HCT116 (cell line): ENCODE results near the gene MSANTD3. TPM values are rescaled to one million over a fixed set of nuclear protein-coding genes. Genes with fewer than 3 reads are reported as not detected.

Experiments
- ATAC-seq: fragments of 200-7000 bp; cut with Tn5 transposase; 2 replicates; pipeline ENCODE4 v1.9.1; 2020; ENCODE audit warnings: mild to moderate bottlenecking, moderate library complexity
- BruUV-seq: library from RNA; stranded (reverse); fragments of 400-500 nt; replicated peaks from 2 replicates; lab custom pipeline; 2021; lab: Mats Ljungman, UMichigan
- CTCF ChIA-PET: fragments of 300-600 bp; sonication (Branson Sonifier 250); formaldehyde crosslinking; loops from one replicate; lab custom pipeline; 2021; ENCODE audit warnings: antibody characterized with exemption; lab: Charles Lee
- POLR2A ChIA-PET: fragments of 300-600, 350-600 bp; sonication (Branson Sonifier 250); formaldehyde crosslinking; loops from one replicate; lab custom pipeline; 2021; ENCODE audit warnings: antibody characterized with exemption; lab: Charles Lee
- RAD21 ChIA-PET, 2 experiments: fragments of 300-600 bp; sonication (Branson Sonifier 250); formaldehyde crosslinking; loops; one replicate each; lab custom pipeline; 2023; ENCODE audit warnings: low total read pairs in 2 of 2; ENCODE audit not compliant: uncharacterized antibody in 2 of 2, unreplicated experiment in 2 of 2, low non-redundant PET in 1 of 2; lab: Charles Lee
- DNase-seq: peaks from one replicate; pipeline ENCODE4 v3.0.0-alpha.2; 2010; ENCODE audit warnings: low read depth, low spot score
- H2AFZ ChIP-seq: fragments of 200-600 bp; shearing (Covaris generic), sonication (generic); 2 replicates; pipeline ENCODE4 v1.6.1; 2017; ENCODE audit warnings: low read depth, mixed run types, mixed read lengths, antibody characterized with exemption, low read length; ENCODE audit not compliant: poor library complexity, severe bottlenecking
- H3K27ac ChIP-seq: 2 replicates; pipeline ENCODE4 v1.5.1; 2012; ENCODE audit warnings: low read depth, low read length
- H3K27me3 ChIP-seq: fragments of 200-600 bp; sonication (generic); 2 replicates; pipeline ENCODE4 v1.6.1; 2016; ENCODE audit warnings: mixed run types, low read length, mixed read lengths; ENCODE audit not compliant: insufficient read depth
- H3K36me3 ChIP-seq, 2 experiments: fragments of 200-500 bp in 1 of 2; fragments of 200-600 bp in 1 of 2; sonication (Bioruptor generic) in 1 of 2; sonication (generic) in 1 of 2; 2 replicates each; pipeline versions ENCODE4 v1.5.1 to v1.6.1; 2014 to 2016; ENCODE audit warnings: low read length in 2 of 2, inconsistent platforms in 1 of 2, mixed read lengths in 1 of 2, mixed run types in 1 of 2; ENCODE audit not compliant: insufficient read depth in 2 of 2, control insufficient read depth in 1 of 2
- H3K4me1 ChIP-seq, 2 experiments: fragments of 200-600 bp in 1 of 2; sonication (generic) in 1 of 2; 2 replicates each; pipeline versions ENCODE4 v1.5.1 to v1.6.1; 2012 to 2017; ENCODE audit warnings: low read length in 2 of 2, inconsistent platforms in 1 of 2, mild to moderate bottlenecking in 1 of 2, mixed read lengths in 1 of 2, mixed run types in 1 of 2, moderate library complexity in 1 of 2; ENCODE audit not compliant: insufficient read depth in 2 of 2, control insufficient read depth in 1 of 2
- H3K4me2 ChIP-seq: fragments of 200-600 bp; sonication (generic); 2 replicates; pipeline ENCODE4 v1.6.1; 2017; ENCODE audit warnings: mixed run types, low read length, mixed read lengths
- H3K4me3 ChIP-seq, 2 experiments: fragments of 200-600 bp in 1 of 2; sonication (generic) in 1 of 2; replicated peaks in 1 of 2; 2 replicates each; pipeline ENCODE4 v1.5.1; 2011 to 2016; ENCODE audit warnings: low read length in 2 of 2, control low read depth in 1 of 2, low read depth in 1 of 2, mild to moderate bottlenecking in 1 of 2, mixed read lengths in 1 of 2, mixed run types in 1 of 2
- H3K79me2 ChIP-seq: fragments of 200-600 bp; sonication (generic); 2 replicates; pipeline ENCODE4 v1.6.1; 2017; ENCODE audit warnings: mild to moderate bottlenecking, mixed run types, low read length, moderate library complexity, mixed read lengths; ENCODE audit not compliant: insufficient read depth
- H3K9ac ChIP-seq: fragments of 200-600 bp; sonication (generic); 2 replicates; pipeline ENCODE4 v1.6.1; 2016; ENCODE audit warnings: low read length, mixed read lengths
- H3K9me2 ChIP-seq: fragments of 200-600 bp; sonication (generic), shearing (Covaris generic); 2 replicates; pipeline ENCODE4 v1.6.1; 2017; ENCODE audit warnings: mixed run types, mild to moderate bottlenecking, moderate library complexity; ENCODE audit not compliant: insufficient read depth
- H3K9me3 ChIP-seq, 2 experiments: fragments of 200-500 bp in 1 of 2; fragments of 200-600 bp in 1 of 2; sonication (Bioruptor generic) in 1 of 2; sonication (generic) in 1 of 2; 2 replicates each; pipeline ENCODE4 v1.6.1; 2014 to 2017; ENCODE audit warnings: low read length in 2 of 2, mixed read lengths in 2 of 2, inconsistent platforms in 1 of 2, low read depth in 1 of 2, mild to moderate bottlenecking in 1 of 2, mixed run types in 1 of 2, moderate library complexity in 1 of 2; ENCODE audit not compliant: control insufficient read depth in 1 of 2, insufficient read depth in 1 of 2
- H4K20me1 ChIP-seq: fragments of 200-600 bp; sonication (generic), shearing (Covaris generic); 2 replicates; pipeline ENCODE4 v1.6.1; 2017; ENCODE audit warnings: mixed run types, mild to moderate bottlenecking, moderate library complexity; ENCODE audit not compliant: insufficient read depth
- CBX3 ChIP-seq: IDR thresholded peaks from 2 replicates; pipeline ENCODE4 v1.6.1; 2012; ENCODE audit warnings: low read depth
- CEBPB ChIP-seq: IDR thresholded peaks from 2 replicates; pipeline ENCODE4 v1.6.1; 2012; ENCODE audit warnings: low read depth
- CTCF ChIP-seq, 3 experiments: fragments of 200-600 bp in 1 of 3; sonication (generic) in 1 of 3; IDR thresholded peaks in 2 of 3; conservative IDR thresholded peaks in 1 of 3; 2 replicates each; pipeline ENCODE4 v1.5.1; 2012 to 2017; ENCODE audit warnings: low read depth in 2 of 3, low read length in 2 of 3, antibody characterized with exemption in 1 of 3, borderline replicate concordance in 1 of 3, control low read depth in 1 of 3, mild to moderate bottlenecking in 1 of 3, mixed read lengths in 1 of 3, mixed run types in 1 of 3, moderate library complexity in 1 of 3; ENCODE audit not compliant: insufficient read depth in 1 of 3
- EGR1 ChIP-seq: IDR thresholded peaks from 2 replicates; pipeline ENCODE4 v1.6.1; 2012; ENCODE audit warnings: low read depth
- ELF1 ChIP-seq: IDR thresholded peaks from 2 replicates; pipeline ENCODE4 v1.6.1; 2012; ENCODE audit warnings: low read depth, borderline replicate concordance
- EZH2 ChIP-seq: fragments of 200-600 bp; sonication (generic); IDR thresholded peaks from 2 replicates; pipeline ENCODE4 v1.6.1; 2017; ENCODE audit warnings: antibody characterized with exemption, mixed run types
- EZH2phosphoT487 ChIP-seq: fragments of 200-600 bp; IDR thresholded peaks from 2 replicates; pipeline ENCODE4 v1.6.1; 2018; ENCODE audit warnings: antibody characterized with exemption, borderline replicate concordance
- JUND ChIP-seq: IDR thresholded peaks from 2 replicates; pipeline ENCODE4 v1.6.1; 2012
- POLR2A ChIP-seq: IDR thresholded peaks from 2 replicates; pipeline ENCODE4 v1.7.0; 2011; ENCODE audit warnings: borderline replicate concordance; ENCODE audit not compliant: insufficient read depth, insufficient read length; ENCODE audit errors: extremely low read depth
- POLR2AphosphoS5 ChIP-seq: IDR thresholded peaks from 2 replicates; pipeline ENCODE4 v1.6.1; 2011; ENCODE audit warnings: mild to moderate bottlenecking, low read depth, low read length, moderate library complexity
- RAD21 ChIP-seq: IDR thresholded peaks from 2 replicates; pipeline ENCODE4 v1.6.1; 2012; ENCODE audit warnings: low read depth, mild to moderate bottlenecking
- SIN3A ChIP-seq: IDR thresholded peaks from 2 replicates; pipeline ENCODE4 v1.6.1; 2012; ENCODE audit warnings: low read depth
- SP1 ChIP-seq: IDR thresholded peaks from 2 replicates; pipeline ENCODE4 v1.6.1; 2012; ENCODE audit warnings: low read depth
- SRF ChIP-seq: IDR thresholded peaks from 2 replicates; pipeline ENCODE4 v1.6.1; 2012; ENCODE audit warnings: low read depth
- TCF7L2 ChIP-seq: IDR thresholded peaks from 2 replicates; pipeline ENCODE4 v1.7.0; 2011; ENCODE audit warnings: borderline replicate concordance, inconsistent platforms; ENCODE audit not compliant: insufficient read depth, insufficient read length; ENCODE audit errors: extremely low read depth
- YY1 ChIP-seq: IDR thresholded peaks from 2 replicates; pipeline ENCODE4 v1.6.1; 2011; ENCODE audit warnings: low read length, low read depth, moderate library complexity, mild to moderate bottlenecking; ENCODE audit not compliant: insufficient replicate concordance; ENCODE audit errors: extremely low read depth
- ZFX ChIP-seq: fragments of 450-650 bp; IDR thresholded peaks from 2 replicates; pipeline ENCODE4 v1.6.1; 2017
- ZNF274 ChIP-seq: fragments of 200-500 bp; sonication (Bioruptor generic); IDR thresholded peaks from 2 replicates; pipeline ENCODE4 v1.6.1; 2014; ENCODE audit warnings: mild to moderate bottlenecking, low read depth, low read length, inconsistent platforms
- intact Hi-C: fragments of 100-400 bp; cut with micrococcal nuclease; formaldehyde crosslinking; loops from 2 replicates; pipeline ENCODE4 v1.10.0; 2022
- total RNA-seq: library from RNA; stranded (reverse); gene quantifications from one replicate; pipeline ENCODE4 v1.2.1, GENCODE V29; 2021; ENCODE audit not compliant: unreplicated experiment
- TF ChIP-seq, protein P1 (sequence below): IDR thresholded peaks from 2 replicates; pipeline ENCODE4 v1.6.1; 2012
- TF ChIP-seq, protein P2 (sequence below): IDR thresholded peaks from 2 replicates; pipeline ENCODE4 v1.6.1; 2011; ENCODE audit warnings: mild to moderate bottlenecking, low read length, moderate library complexity; ENCODE audit not compliant: insufficient replicate concordance; ENCODE audit errors: extremely low read depth

MSANTD3 gene
- total RNA-seq, 1 experiment from 2014 or later = 31.3 TPM

DNA sequence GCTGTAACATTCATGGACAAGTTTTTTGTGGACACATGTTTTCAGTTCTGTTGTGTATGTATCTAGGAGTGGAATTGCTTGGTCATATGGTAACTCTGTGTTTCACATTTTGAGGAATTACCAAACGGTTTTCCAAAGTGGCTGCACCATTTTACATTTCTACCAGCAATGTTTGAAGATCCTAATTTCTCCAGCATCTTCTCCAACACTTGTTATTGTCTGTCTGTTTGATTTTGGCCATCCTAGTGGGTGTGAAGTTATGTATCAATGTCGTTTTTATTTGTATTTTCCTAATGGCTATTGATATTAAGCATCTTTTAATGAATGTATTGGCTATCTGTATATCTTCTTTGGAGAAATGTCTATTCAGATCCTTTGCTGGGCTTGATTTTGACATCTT lies 52.9 kb downstream of the MSANTD3 start:
- ChIA-PET POLR2A (no interaction called here), RAD21 (no interaction called here), CTCF (no interaction called here)
- no TSS peak for BruUV-seq
- Histone ChIP-seq H2AFZ (no peak overlapping the region), H3K4me1 (no peaks in the 10 kb centered on the region), H3K36me3 (no peaks in the 10 kb centered on the region), H3K4me3 (no peak overlapping the region), H3K4me2 (no peak overlapping the region), H4K20me1 (no peaks in the 10 kb centered on the region), H3K27ac (no peak overlapping the region), H3K9ac (no peak overlapping the region), H3K9me3 (no peaks in the 10 kb centered on the region), H3K9me2 (no peaks in the 10 kb centered on the region), H3K79me2 (no peaks in the 10 kb centered on the region), H3K27me3 (no peaks in the 10 kb centered on the region)
- ATAC-seq (no peak), DNase-seq (no peak)
- TF ChIP-seq POLR2AphosphoS5 (no peak), RAD21 (no peak), SRF (no peak), CBX3 (no peak), CEBPB (no peak), YY1 (no peak), ZFX (no peak), ZNF274 (no peak), SIN3A (no peak), SP1 (no peak), EGR1 (no peak), CTCF (IDR thresholded peaks at IDR 0.05 in 2 of 3, conservative IDR thresholded peaks at IDR 0.05 in 1 of 3; ENCODE audit: borderline replicate concordance in 1 of 3, insufficient read depth in 1 of 3, low read depth in 2 of 3, low read length in 2 of 3) (no peak), EZH2 (no peak), POLR2A (no peak), ELF1 (no peak), TCF7L2 (no peak), EZH2phosphoT487 (no peak), JUND (no peak)
- TF ChIP-seq, protein P1, sequence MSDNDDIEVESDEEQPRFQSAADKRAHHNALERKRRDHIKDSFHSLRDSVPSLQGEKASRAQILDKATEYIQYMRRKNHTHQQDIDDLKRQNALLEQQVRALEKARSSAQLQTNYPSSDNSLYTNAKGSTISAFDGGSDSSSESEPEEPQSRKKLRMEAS = no peak
- TF ChIP-seq, protein P2, sequence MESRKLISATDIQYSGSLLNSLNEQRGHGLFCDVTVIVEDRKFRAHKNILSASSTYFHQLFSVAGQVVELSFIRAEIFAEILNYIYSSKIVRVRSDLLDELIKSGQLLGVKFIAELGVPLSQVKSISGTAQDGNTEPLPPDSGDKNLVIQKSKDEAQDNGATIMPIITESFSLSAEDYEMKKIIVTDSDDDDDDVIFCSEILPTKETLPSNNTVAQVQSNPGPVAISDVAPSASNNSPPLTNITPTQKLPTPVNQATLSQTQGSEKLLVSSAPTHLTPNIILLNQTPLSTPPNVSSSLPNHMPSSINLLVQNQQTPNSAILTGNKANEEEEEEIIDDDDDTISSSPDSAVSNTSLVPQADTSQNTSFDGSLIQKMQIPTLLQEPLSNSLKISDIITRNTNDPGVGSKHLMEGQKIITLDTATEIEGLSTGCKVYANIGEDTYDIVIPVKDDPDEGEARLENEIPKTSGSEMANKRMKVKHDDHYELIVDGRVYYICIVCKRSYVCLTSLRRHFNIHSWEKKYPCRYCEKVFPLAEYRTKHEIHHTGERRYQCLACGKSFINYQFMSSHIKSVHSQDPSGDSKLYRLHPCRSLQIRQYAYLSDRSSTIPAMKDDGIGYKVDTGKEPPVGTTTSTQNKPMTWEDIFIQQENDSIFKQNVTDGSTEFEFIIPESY = no peak
- intact Hi-C loops = no loop called here
